ENCODE data around the gene CELF1. TPM values are rescaled to one million over a fixed set of nuclear protein-coding genes. Genes with fewer than 3 reads are reported as not detected.
A peak's percentile ranks its signal among the peaks of the same experiment; 100 is the strongest.
"Not testable (repeated sequence)": the region's sequence is repeated elsewhere in the genome, so short reads cannot be mapped to it uniquely, and the experiment has no call there.

CELF1 gene
- polyA plus RNA-seq, 1 of the 3 experiments (the other 2 are of a cell fraction): 47.5 TPM

DNA sequence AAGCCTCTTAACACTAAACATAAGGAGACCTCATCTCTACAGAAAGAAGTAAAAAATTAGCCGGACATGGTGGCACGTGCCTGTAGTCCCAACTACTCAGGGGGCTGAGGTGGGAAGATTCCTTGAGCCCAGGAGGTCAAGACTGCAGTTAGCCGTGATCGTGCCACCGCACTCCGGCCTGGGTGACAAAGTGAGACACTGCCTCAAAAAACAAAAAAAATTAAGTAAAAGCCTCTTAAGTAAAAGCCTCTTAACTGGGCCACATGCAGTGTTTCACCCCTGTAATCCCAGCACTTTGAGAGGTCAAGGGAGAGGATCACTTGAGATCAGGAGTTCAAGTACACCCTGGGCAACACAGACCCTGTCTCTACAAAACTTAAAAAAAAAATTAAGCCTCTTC, 25.7 kb downstream of the CELF1 start:
- H3K9me2 ChIP-seq: no peaks in the 10 kb centered on the region
- no peak overlapping the region for H3K4me2 ChIP-seq
- H4K20me1 ChIP-seq (ENCODE audit: insufficient read depth): peaks cover 97% of the 10 kb centered on the region
- no peaks in the 10 kb centered on the region for H3K27me3 ChIP-seq (ENCODE audit: insufficient read depth)
- DNase-seq: no peak
- H3K9ac ChIP-seq: no peak overlapping the region
- H3F3A ChIP-seq (replicated peaks; ENCODE audit: insufficient read depth): peaks cover 29% of the 10 kb centered on the region
- ChIA-PET POLR2A (no interaction called here), CTCF (no interaction called here)
- peaks cover 100% of the 10 kb centered on the region for H3K79me2 ChIP-seq (ENCODE audit: insufficient read depth)
- no peak overlapping the region for H2AFZ ChIP-seq (ENCODE audit: low read depth)
- no peaks in the 10 kb centered on the region for H3K9me3 ChIP-seq
- TF ChIP-seq RFX5 (IDR thresholded peaks at IDR 0.05; ENCODE audit: low read length) (no peak), FOXM1 (IDR thresholded peaks at IDR 0.05; ENCODE audit: low read depth) (no peak)
- peaks cover 0 to 23% of the 10 kb centered on the region in 2 experiments for H3K36me3 ChIP-seq (replicated peaks in 1 of 2; ENCODE audit: control insufficient read depth in 1 of 2, insufficient read depth in 2 of 2, low read length in 1 of 2)
- 96% methylated on average over 6 of the region's 6 CpGs for WGBS (ENCODE audit: low lambda C conversion rate)
- H3K4me1 ChIP-seq (ENCODE audit: control insufficient read depth in 1 of 2, insufficient read depth in 2 of 2, low read depth in 1 of 2, low read length in 1 of 2): peaks cover 18 to 34% of the 10 kb centered on the region in 2 experiments
- H3K4me3 ChIP-seq (ENCODE audit: low read depth in 2 of 2, low read length in 1 of 2): no peak overlapping the region
- H3K27ac ChIP-seq (ENCODE audit: low read depth in 2 of 2, low read length in 1 of 2): no peak overlapping the region

DNA sequence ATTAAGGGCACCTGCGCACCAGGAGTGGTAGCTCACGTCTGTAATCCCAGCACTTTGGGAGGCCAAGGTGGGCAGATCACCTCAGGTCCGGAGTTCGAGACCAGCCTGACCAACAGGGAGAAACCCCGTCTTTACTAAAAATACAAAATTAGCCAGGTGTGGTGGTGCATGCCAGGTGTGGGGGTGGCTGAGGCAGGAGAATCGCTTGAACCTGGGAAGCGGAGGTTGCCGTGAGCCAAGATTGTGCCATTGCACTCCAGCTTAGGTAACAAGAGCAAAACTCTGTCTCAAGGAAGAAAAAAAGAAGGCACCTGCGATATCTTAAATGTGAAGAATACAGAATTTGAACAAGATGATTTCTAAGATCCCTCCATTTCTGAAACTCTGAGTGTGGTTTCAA, 26.9 kb downstream of the CELF1 start:
- peaks cover 97% of the 10 kb centered on the region for H4K20me1 ChIP-seq (ENCODE audit: insufficient read depth)
- H3K27ac ChIP-seq (ENCODE audit: low read depth in 2 of 2, low read length in 1 of 2): peak overlapping the region in 1 of 2 experiments; percentile 92; a peak in 1 of 4 replicates
- peaks cover 100% of the 10 kb centered on the region for H3K79me2 ChIP-seq (ENCODE audit: insufficient read depth)
- ChIA-PET POLR2A (interaction anchor here (1.0 kb wide), 1 partner anchor 17 kb away, joined by 3 read pairs; no protein-coding TSS in a partner anchor), CTCF (interaction anchor here (0.6 kb wide), 1 partner anchor 47 kb away, joined by 3 read pairs; no protein-coding TSS in a partner anchor)
- H3K4me1 ChIP-seq (ENCODE audit: control insufficient read depth in 1 of 2, insufficient read depth in 2 of 2, low read depth in 1 of 2, low read length in 1 of 2): peaks cover 18 to 34% of the 10 kb centered on the region in 2 experiments
- peaks cover 0 to 22% of the 10 kb centered on the region in 2 experiments for H3K36me3 ChIP-seq (replicated peaks in 1 of 2; ENCODE audit: control insufficient read depth in 1 of 2, insufficient read depth in 2 of 2, low read length in 1 of 2)
- H3K4me2 ChIP-seq: 0 out of 2 replicates have a peak overlapping the region, but pooled peaks have one; percentile 58
- H3K27me3 ChIP-seq (ENCODE audit: insufficient read depth); DNase-seq; H3K9ac ChIP-seq; H2AFZ ChIP-seq (ENCODE audit: low read depth); H3K9me2 ChIP-seq; H3K4me3 ChIP-seq (ENCODE audit: low read depth in 2 of 2, low read length in 1 of 2); H3K9me3 ChIP-seq: not testable (repeated sequence)
- H3F3A ChIP-seq (replicated peaks; ENCODE audit: insufficient read depth): peaks cover 29% of the 10 kb centered on the region
- WGBS (ENCODE audit: low lambda C conversion rate): 94% methylated on average over 9 of the region's 9 CpGs

DNA sequence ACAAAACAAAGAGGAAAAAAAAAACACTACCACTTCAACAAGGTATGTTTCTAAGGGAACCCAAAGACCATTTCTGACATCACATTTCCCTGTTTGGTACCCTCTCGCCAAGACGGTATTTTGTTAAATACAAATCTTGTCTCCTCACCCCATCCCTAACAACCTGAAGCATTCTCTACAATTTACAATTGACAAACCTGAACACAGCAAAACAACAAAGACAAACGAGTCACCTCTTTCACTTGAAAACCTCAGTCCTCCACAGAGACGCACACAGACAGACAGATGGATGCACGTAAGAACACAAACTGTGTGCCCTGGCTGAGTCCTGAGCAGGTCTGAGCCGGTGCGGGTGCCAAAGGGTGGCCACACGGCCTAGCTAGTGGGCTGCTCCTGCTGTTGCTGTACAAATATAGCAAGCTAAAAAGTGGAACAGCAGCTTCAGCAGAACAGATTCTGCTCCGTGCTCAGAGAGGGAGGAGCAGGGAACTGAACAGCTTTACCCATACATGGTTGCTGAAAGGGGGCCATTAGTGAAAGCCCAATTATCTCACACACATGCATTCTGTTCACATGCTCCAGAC, 28.5 kb downstream of the CELF1 start:
- Histone ChIP-seq H3K27ac (ENCODE audit: low read depth in 2 of 2, low read length in 1 of 2) (peak overlapping the region; percentile 51 to 92), H3K4me1 (ENCODE audit: control insufficient read depth in 1 of 2, insufficient read depth in 2 of 2, low read depth in 1 of 2, low read length in 1 of 2) (peaks cover 18 to 45% of the 10 kb centered on the region in 2 experiments), H3K9ac (peak overlapping the region; percentile 26; the same call in 1 of the 2 replicates), H3K79me2 (ENCODE audit: insufficient read depth) (peaks cover 100% of the 10 kb centered on the region), H3K9me2 (no peaks in the 10 kb centered on the region), H3F3A (replicated peaks; ENCODE audit: insufficient read depth) (peaks cover 29% of the 10 kb centered on the region), H3K36me3 (replicated peaks in 1 of 2; ENCODE audit: control insufficient read depth in 1 of 2, insufficient read depth in 2 of 2, low read length in 1 of 2) (peaks cover 0 to 21% of the 10 kb centered on the region in 2 experiments), H2AFZ (ENCODE audit: low read depth) (no peak overlapping the region), H3K4me2 (peak overlapping the region; percentile 58), H4K20me1 (ENCODE audit: insufficient read depth) (peaks cover 96% of the 10 kb centered on the region), H3K9me3 (no peaks in the 10 kb centered on the region), H3K4me3 (ENCODE audit: low read depth in 2 of 2, low read length in 1 of 2) (peak overlapping the region in 1 of 2 experiments; percentile 35; a peak in 2 of 4 replicates), H3K27me3 (ENCODE audit: insufficient read depth) (no peaks in the 10 kb centered on the region)
- ChIA-PET POLR2A (no interaction called here), CTCF (interaction anchor here (1.1 to 1.8 kb wide), 4 partner anchors 10 to 29 kb away, joined by 3 to 5 read pairs (median 3); partner anchors contain the start of gene CELF1)
- DNase-seq: peak; percentile 34
- 58% methylated on average over 9 of the region's 9 CpGs for WGBS (ENCODE audit: low lambda C conversion rate)
- TF ChIP-seq TEAD4 (IDR thresholded peaks at IDR 0.05; ENCODE audit: borderline replicate concordance, insufficient read depth) (no peak), JUND (IDR thresholded peaks at IDR 0.05) (no peak), MEF2A (IDR thresholded peaks at IDR 0.05; ENCODE audit: borderline replicate concordance, low read depth) (no peak), MXI1 (IDR thresholded peaks at IDR 0.05; ENCODE audit: low read depth, low read length) (0 out of 2 replicates have a peak, but pooled peaks have one; percentile 26)
